Measurements from ENCODE around the gene KIF16B. TPM values are rescaled to one million over a fixed set of nuclear protein-coding genes. Genes with fewer than 3 reads are reported as not detected.

KIF16B gene
- total and polyA plus RNA-seq, 2 of the 8 experiments (the other 6 are each of a cell fraction or from before 2014, with no cell fraction given), result 3.0 to 9.2 TPM

GRCh38 chr20:16560216-16560615 lies 13.0 kb downstream of the KIF16B start (continued):
- TF ChIP-seq CHD7 (IDR thresholded peaks at IDR 0.05; ENCODE audit: insufficient replicate concordance, low read length) (no peak), SP4 (IDR thresholded peaks at IDR 0.05; ENCODE audit: low read length) (no peak), SUZ12 (IDR thresholded peaks at IDR 0.05; ENCODE audit: low read length) (no peak), ZNF274 (IDR thresholded peaks at IDR 0.05; ENCODE audit: borderline replicate concordance, extremely low read depth, low read length) (no peak), SAP30 (IDR thresholded peaks at IDR 0.05; ENCODE audit: insufficient read depth, insufficient replicate concordance, low read length) (no peak), CHD1 (IDR thresholded peaks at IDR 0.05; ENCODE audit: low read depth, low read length) (no peak), ATF2 (IDR thresholded peaks at IDR 0.05; ENCODE audit: low read length) (no peak), FOSL1 (IDR thresholded peaks at IDR 0.05; ENCODE audit: insufficient read depth, low read depth, low read length) (no peak), TBP (IDR thresholded peaks at IDR 0.05; ENCODE audit: low read depth, low read length) (no peak), GTF2F1 (IDR thresholded peaks at IDR 0.05; ENCODE audit: borderline replicate concordance, low read depth, low read length) (no peak)

Data from H1 (cell line).